Activated CD8-positive, alpha-beta memory T cell treated with anti-CD3 and anti-CD28 coated beads, Interleukin-2, amount 10 ng/mL, durations not matched to agents 7 days and 5 days (primary cell): Measurements from ENCODE around the gene HIBADH. TPM values are rescaled to one million over a fixed set of nuclear protein-coding genes. Genes with fewer than 3 reads are reported as not detected.

Source experiments
- ATAC-seq: fragments of 150-1000 bp; cut with Tn5 transposase; one replicate; pipeline ENCODE4 v1.10.0; 2021; ENCODE audit warnings: moderate library complexity
- CTCF ChIA-PET: fragments of 350-600 bp; sonication (Branson Sonifier 250); formaldehyde crosslinking; loops from one replicate; lab custom pipeline; 2021; ENCODE audit warnings: antibody characterized with exemption; lab: Charles Lee
- DNase-seq: peaks from one replicate; pipeline ENCODE4 v3.0.0-alpha.2; 2020
- H3K27ac Mint-ChIP-seq: one replicate; pipeline ENCODE4 v1.8.0; 2021; ENCODE audit warnings: mild to moderate bottlenecking, mixed read lengths
- H3K27me3 Mint-ChIP-seq: one replicate; pipeline ENCODE4 v1.8.0; 2021; ENCODE audit warnings: mixed read lengths
- H3K36me3 Mint-ChIP-seq: one replicate; pipeline ENCODE4 v1.8.0; 2021; ENCODE audit warnings: mild to moderate bottlenecking, mixed read lengths
- H3K4me1 Mint-ChIP-seq: one replicate; pipeline ENCODE4 v1.8.0; 2021; ENCODE audit warnings: mixed read lengths
- H3K4me3 Mint-ChIP-seq: one replicate; pipeline ENCODE4 v1.8.0; 2021; ENCODE audit warnings: mild to moderate bottlenecking, moderate library complexity, mixed read lengths
- H3K9me3 Mint-ChIP-seq: one replicate; pipeline ENCODE4 v1.8.0; 2022; ENCODE audit warnings: low read depth, mixed read lengths
- total RNA-seq, 2 experiments: library from RNA; stranded (reverse); gene quantifications; one replicate each; pipeline ENCODE4 v1.2.3, GENCODE V29; 2021

Gene HIBADH
- total RNA-seq, 2 experiments from 2014 or later = 13.1 to 15.8 TPM

- H3K4me3 Mint-ChIP-seq = no peak overlapping the region
- H3K9me3 Mint-ChIP-seq = peaks cover 4% of the 10 kb centered on the region
- H3K27ac Mint-ChIP-seq = no peak overlapping the region
- DNase-seq (no peak), ATAC-seq (no peak)
- H3K36me3 Mint-ChIP-seq = peaks cover 4% of the 10 kb centered on the region
- CTCF ChIA-PET = interaction anchor here (1.4 kb wide), 1 partner anchor 373 kb away, joined by 3 read pairs; no protein-coding TSS in a partner anchor
- H3K27me3 Mint-ChIP-seq = no peaks in the 10 kb centered on the region
- no peaks in the 10 kb centered on the region for H3K4me1 Mint-ChIP-seq
These were observed 93.6 kb downstream of the HIBADH start for GRCh38 chr7:27569106-27569505.

GRCh38 chr7:27567266-27567665, 95.4 kb downstream of the HIBADH start:
- Mint-ChIP-seq H3K4me3 (no peak overlapping the region), H3K27me3 (no peaks in the 10 kb centered on the region), H3K27ac (no peak overlapping the region), H3K36me3 (peaks cover 6% of the 10 kb centered on the region), H3K4me1 (no peaks in the 10 kb centered on the region), H3K9me3 (peaks cover 4% of the 10 kb centered on the region)
- DNase-seq (no peak), ATAC-seq (no peak)
- CTCF ChIA-PET = no interaction called here

- Mint-ChIP-seq H3K4me3 (no peak overlapping the region), H3K4me1 (no peaks in the 10 kb centered on the region), H3K36me3 (peaks cover 4% of the 10 kb centered on the region), H3K9me3 (peaks cover 4% of the 10 kb centered on the region), H3K27me3 (no peaks in the 10 kb centered on the region), H3K27ac (no peak overlapping the region)
- CTCF ChIA-PET = no interaction called here
- no peak for ATAC-seq
- DNase-seq = no peak
These were observed 97.7 kb downstream of the HIBADH start for GRCh38 chr7:27564881-27565482.

- peaks cover 4% of the 10 kb centered on the region for H3K9me3 Mint-ChIP-seq
- CTCF ChIA-PET = no interaction called here
- H3K36me3 Mint-ChIP-seq = peaks cover 3% of the 10 kb centered on the region
These were observed 101.9 kb downstream of the HIBADH start for GRCh38 chr7:27560706-27561235.

GRCh38 chr7:27555670-27556069, 107.0 kb downstream of the HIBADH start:
- no peaks in the 10 kb centered on the region for H3K36me3 Mint-ChIP-seq
- CTCF ChIA-PET = no interaction called here
- H3K27ac Mint-ChIP-seq = no peak overlapping the region
- DNase-seq = no peak
- no peaks in the 10 kb centered on the region for H3K9me3 Mint-ChIP-seq
- H3K4me3 Mint-ChIP-seq = no peak overlapping the region
- H3K4me1 Mint-ChIP-seq = no peaks in the 10 kb centered on the region
- no peaks in the 10 kb centered on the region for H3K27me3 Mint-ChIP-seq
- no peak for ATAC-seq

More at GRCh38 chr7:27560706-27561235, 101.9 kb downstream of the HIBADH start:
- no peaks in the 10 kb centered on the region for H3K27me3 Mint-ChIP-seq
- H3K4me1 Mint-ChIP-seq = no peaks in the 10 kb centered on the region
- no peak for DNase-seq
- no peak overlapping the region for H3K4me3 Mint-ChIP-seq
- no peak for ATAC-seq
- H3K27ac Mint-ChIP-seq = no peak overlapping the region

- Mint-ChIP-seq H3K27me3 (no peaks in the 10 kb centered on the region), H3K36me3 (no peaks in the 10 kb centered on the region), H3K9me3 (no peaks in the 10 kb centered on the region), H3K4me3 (no peak overlapping the region), H3K4me1 (no peaks in the 10 kb centered on the region), H3K27ac (no peak overlapping the region)
- DNase-seq (no peak), ATAC-seq (no peak)
- CTCF ChIA-PET = no interaction called here
These were observed 107.9 kb downstream of the HIBADH start for GRCh38 chr7:27554826-27555225.

- CTCF ChIA-PET = interaction anchor here (0.5 kb wide), 1 partner anchor 882 kb away, joined by 3 read pairs; no protein-coding TSS in a partner anchor
- no peak for ATAC-seq
- no peaks in the 10 kb centered on the region for H3K36me3 Mint-ChIP-seq
These were observed 109.4 kb downstream of the HIBADH start for GRCh38 chr7:27553273-27553672.

GRCh38 chr7:27551803-27552400, 110.8 kb downstream of the HIBADH start:
- ATAC-seq = no peak
- Mint-ChIP-seq H3K27me3 (no peaks in the 10 kb centered on the region), H3K36me3 (no peaks in the 10 kb centered on the region), H3K4me1 (no peaks in the 10 kb centered on the region), H3K27ac (no peak overlapping the region), H3K9me3 (no peaks in the 10 kb centered on the region), H3K4me3 (no peak overlapping the region)
- CTCF ChIA-PET = no interaction called here
- no peak for DNase-seq

More at GRCh38 chr7:27553273-27553672, 109.4 kb downstream of the HIBADH start:
- Mint-ChIP-seq H3K27ac (no peak overlapping the region), H3K27me3 (no peaks in the 10 kb centered on the region), H3K4me1 (no peaks in the 10 kb centered on the region), H3K9me3 (no peaks in the 10 kb centered on the region), H3K4me3 (no peak overlapping the region)
- no peak for DNase-seq

GRCh38 chr7:27549606-27550005, 113.1 kb downstream of the HIBADH start:
- no peak for DNase-seq
- no peaks in the 10 kb centered on the region for H3K36me3 Mint-ChIP-seq
- H3K9me3 Mint-ChIP-seq = no peaks in the 10 kb centered on the region
- ATAC-seq = no peak
- H3K4me3 Mint-ChIP-seq = no peak overlapping the region
- no peaks in the 10 kb centered on the region for H3K4me1 Mint-ChIP-seq
- no peak overlapping the region for H3K27ac Mint-ChIP-seq
- CTCF ChIA-PET = no interaction called here
- H3K27me3 Mint-ChIP-seq = no peaks in the 10 kb centered on the region

- no peak overlapping the region for H3K4me3 Mint-ChIP-seq
- no peaks in the 10 kb centered on the region for H3K4me1 Mint-ChIP-seq
- H3K9me3 Mint-ChIP-seq = no peaks in the 10 kb centered on the region
- no peak for DNase-seq
- CTCF ChIA-PET = no interaction called here
- H3K36me3 Mint-ChIP-seq = no peaks in the 10 kb centered on the region
- H3K27me3 Mint-ChIP-seq = no peaks in the 10 kb centered on the region
- no peak for ATAC-seq
- no peak overlapping the region for H3K27ac Mint-ChIP-seq
These were observed 114.4 kb downstream of the HIBADH start for GRCh38 chr7:27548304-27548703.

- no peaks in the 10 kb centered on the region for H3K9me3 Mint-ChIP-seq
- H3K4me1 Mint-ChIP-seq = no peaks in the 10 kb centered on the region
- H3K27ac Mint-ChIP-seq = no peak overlapping the region
- CTCF ChIA-PET = interaction anchor here (0.6 kb wide), 1 partner anchor 523 kb away, joined by 4 read pairs; no protein-coding TSS in a partner anchor
- no peaks in the 10 kb centered on the region for H3K27me3 Mint-ChIP-seq
- H3K36me3 Mint-ChIP-seq = peaks cover 2% of the 10 kb centered on the region
- ATAC-seq = no peak
- DNase-seq = no peak
- no peak overlapping the region for H3K4me3 Mint-ChIP-seq
These were observed 115.3 kb downstream of the HIBADH start for GRCh38 chr7:27547401-27547800.

- DNase-seq (no peak), ATAC-seq (no peak)
- Mint-ChIP-seq H3K27ac (no peak overlapping the region), H3K27me3 (no peaks in the 10 kb centered on the region), H3K4me3 (no peak overlapping the region), H3K4me1 (no peaks in the 10 kb centered on the region), H3K36me3 (peaks cover 5% of the 10 kb centered on the region), H3K9me3 (no peaks in the 10 kb centered on the region)
- CTCF ChIA-PET = no interaction called here
These were observed 116.1 kb downstream of the HIBADH start for GRCh38 chr7:27546610-27547009.

GRCh38 chr7:27535795-27536194, 126.9 kb downstream of the HIBADH start:
- DNase-seq (no peak), ATAC-seq (no peak)
- Mint-ChIP-seq H3K27me3 (no peaks in the 10 kb centered on the region), H3K27ac (no peak overlapping the region), H3K4me3 (no peak overlapping the region), H3K36me3 (peaks cover 2% of the 10 kb centered on the region), H3K4me1 (no peaks in the 10 kb centered on the region), H3K9me3 (no peaks in the 10 kb centered on the region)
- CTCF ChIA-PET = no interaction called here

- Mint-ChIP-seq H3K27ac (no peak overlapping the region), H3K36me3 (peaks cover 10% of the 10 kb centered on the region), H3K9me3 (no peaks in the 10 kb centered on the region), H3K27me3 (no peaks in the 10 kb centered on the region), H3K4me3 (no peak overlapping the region), H3K4me1 (no peaks in the 10 kb centered on the region)
- no peak for DNase-seq
- CTCF ChIA-PET = no interaction called here
- no peak for ATAC-seq
These were observed 129.0 kb downstream of the HIBADH start for GRCh38 chr7:27533652-27534081.
